ENCODE measurements around the gene ANKS1B.

DNA sequence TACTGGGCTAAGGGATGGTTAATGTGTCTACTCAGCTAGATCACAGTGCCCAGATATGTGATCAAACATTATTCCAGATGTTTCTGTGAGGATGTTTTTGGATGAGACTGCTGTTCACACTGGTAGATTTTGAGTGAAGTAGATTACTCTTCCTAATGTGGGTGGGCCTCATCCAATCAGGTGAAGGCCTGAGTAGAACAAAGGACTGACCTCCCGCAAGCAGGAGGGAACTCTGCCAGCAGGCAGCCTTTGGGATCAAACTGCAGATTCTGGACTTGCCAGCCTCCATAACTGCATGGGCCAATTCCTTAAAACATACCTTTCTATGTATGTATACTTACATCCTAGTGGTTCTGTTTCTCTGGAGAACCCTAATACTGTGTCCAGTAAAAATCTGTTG lies 1120.4 kb downstream of the ANKS1B start:
- TF ChIP-seq POLR2A (IDR thresholded peaks at IDR 0.05; ENCODE audit: low read length) (no peak), GATA1 (IDR thresholded peaks at IDR 0.05; ENCODE audit: low read depth, low read length) (no peak)

Measured in erythroblast (primary cell).